Right cardiac atrium (tissue), 5 donors: Measurements from ENCODE around the gene RAPGEF4. TPM values are rescaled to one million over a fixed set of nuclear protein-coding genes. Genes with fewer than 3 reads are reported as not detected.

Experiments
- ATAC-seq, 2 donors: fragments of 200-7000 bp; cut with Tn5 transposase; one replicate each; pipeline versions ENCODE4 v1.8.0 to v1.9.1; 2020; ENCODE audit warnings: moderate library complexity in 2 of 2, mild to moderate bottlenecking in 1 of 2
- DNase-seq, 3 donors: peaks; one replicate each; pipeline ENCODE4 v3.0.0-alpha.2; 2020
- H3K27ac ChIP-seq: one replicate; pipeline ENCODE4 v1.5.1; 2013; ENCODE audit warnings: mild to moderate bottlenecking, low read length, control low read depth, moderate library complexity
- H3K27me3 ChIP-seq: one replicate; pipeline ENCODE4 v1.6.1; 2013; ENCODE audit not compliant: control insufficient read depth, insufficient read depth
- H3K4me1 ChIP-seq: one replicate; pipeline ENCODE4 v1.6.1; 2013; ENCODE audit warnings: low read length; ENCODE audit not compliant: control insufficient read depth, insufficient read depth
- H3K4me3 ChIP-seq: one replicate; pipeline ENCODE4 v1.5.1; 2013; ENCODE audit warnings: low read length, control low read depth
- H3K9me3 ChIP-seq: one replicate; pipeline ENCODE4 v1.6.1; 2013; ENCODE audit warnings: low read length; ENCODE audit not compliant: control insufficient read depth
- WGBS: extraction: QIAGEN DNeasy Blood & Tissue Kit; methylation state at CpG from one replicate; pipeline ENCODE4 v1.1.7; 2013; 5-methylcytosine and 5-hydroxymethylcytosine counted together
- intact Hi-C, 4 donors: fragments of 100-400 bp; cut with DNase I; formaldehyde crosslinking; loops; one replicate each; pipeline versions ENCODE4 v1.11.0 to v1.14.0; 2022 to 2023
- long read RNA-seq, 4 donors: library from polyadenylated mRNA; unstranded; transcript quantifications; one replicate each; pipeline ENCODE4 v2.0.0, GENCODE V29; 2020 to 2021
- polyA plus RNA-seq: library from polyadenylated mRNA; stranded (reverse); fragments of 200-250 nt; gene quantifications from one replicate; pipeline ENCODE4 v1.2.3, GENCODE V29; 2013
- total RNA-seq, 4 donors: library from RNA; stranded (reverse); fragmentation: NEBNext Ultra II Directional; extraction: Animal tissue kit (Norgen Biotek cat#: 25700); gene quantifications; one replicate each; pipeline ENCODE4 v1.2.1, GENCODE V29; 2021
- donor health status: healthy with polysubstance abuse.
- donor health status: DM: no; HTN: yes; CAD: no.
- donor health status: DM: no; HTN: no; CAD: no.
- donor health status: DM: no; HTN: yes; CAD: no; lungs with severe emphysema.
- donor health status: DM: yes; HTN: yes; CAD: no.

Gene RAPGEF4
- total RNA-seq = 10 to 100 TPM in 1 of 4 donors, 1 to 10 TPM in 3; 7.1 to 11.3 (median 9.1) TPM
- polyA plus RNA-seq = 5.9 TPM
- long read RNA-seq, donor 1, full-length matches to known transcripts = 4 of 9 reads
- long read RNA-seq, donor 1, partial matches to known transcripts = 3 of 9 reads
- long read RNA-seq, donor 1, other reads (novel, unspliced or antisense) = 2 of 9 reads
- long read RNA-seq, donor 2, full-length matches to known transcripts = 1 of 8 reads
- long read RNA-seq, donor 2, partial matches to known transcripts = 1 of 8 reads
- long read RNA-seq, donor 2, other reads (novel, unspliced or antisense) = 6 of 8 reads
- long read RNA-seq, donor 3, full-length matches to known transcripts = 8 of 15 reads
- long read RNA-seq, donor 3, partial matches to known transcripts = 5 of 15 reads
- long read RNA-seq, donor 3, other reads (novel, unspliced or antisense) = 2 of 15 reads
- long read RNA-seq, donor 4, full-length matches to known transcripts = 4 of 8 reads
- long read RNA-seq, donor 4, partial matches to known transcripts = 4 of 8 reads
- long read RNA-seq, donor 4, other reads (novel, unspliced or antisense) = 0 of 8 reads

DNA sequence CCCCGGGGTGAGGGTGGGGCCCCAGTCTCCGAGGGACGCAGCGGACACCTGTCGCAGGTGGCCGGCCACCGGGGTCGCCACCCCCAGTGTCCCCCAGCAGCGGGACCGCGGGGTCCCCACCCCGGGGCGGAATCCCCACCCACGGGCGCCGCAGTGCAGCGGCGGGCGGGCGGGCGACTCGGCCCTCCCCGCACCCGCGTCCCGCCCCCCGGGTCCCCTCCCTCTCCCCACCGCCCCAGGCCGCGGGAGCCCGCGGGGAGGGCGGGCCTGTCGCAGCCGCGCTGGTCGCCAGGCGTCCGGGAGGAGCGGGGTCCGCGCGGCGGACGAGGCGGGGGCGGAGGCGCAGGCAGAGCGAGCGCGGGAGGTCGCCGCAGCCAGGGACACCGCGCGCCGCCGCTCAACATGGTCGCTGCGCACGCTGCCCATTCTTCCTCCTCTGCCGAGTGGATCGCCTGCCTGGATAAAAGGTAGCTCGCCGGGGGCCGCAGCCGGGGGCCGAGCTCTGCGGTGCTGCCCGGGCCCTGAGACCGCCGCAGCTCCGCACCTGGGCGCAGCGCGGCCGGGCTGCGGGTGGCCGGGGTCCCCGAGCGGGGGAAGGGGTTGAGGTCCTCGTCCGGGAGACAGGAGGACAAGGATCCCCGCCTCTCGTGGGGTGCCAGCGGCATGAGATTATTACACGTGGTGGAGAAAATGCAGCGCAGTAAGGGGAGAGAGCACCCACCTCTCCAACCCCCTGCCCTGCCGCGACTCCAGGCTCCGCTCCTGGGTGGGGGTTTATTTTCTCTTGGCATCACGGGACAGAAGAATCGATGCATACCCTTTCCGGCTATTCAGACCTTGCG, at the start of gene RAPGEF4:
Gene RAPGEF4, plus strand, starts transcription at position 264 of the 842 bp plus-strand sequence. Its CDS starts 139 bp downstream, at position 403.
- no peaks in the 10 kb centered on the region for H3K9me3 ChIP-seq
- H3K27me3 ChIP-seq = no peaks in the 10 kb centered on the region
- no peaks in the 10 kb centered on the region for H3K4me1 ChIP-seq
- no peak within 1 kb of the TSS for H3K27ac ChIP-seq
- DNase-seq (peak in 2 of 3 donors; percentile 39 to 49), ATAC-seq (peak; percentile 40 to 56)
- H3K4me3 ChIP-seq = peak within 1 kb of the TSS; percentile 67
- under 1% methylated on average over 95 of the region's 95 CpGs for WGBS
- intact Hi-C loops = no loop called here

DNA sequence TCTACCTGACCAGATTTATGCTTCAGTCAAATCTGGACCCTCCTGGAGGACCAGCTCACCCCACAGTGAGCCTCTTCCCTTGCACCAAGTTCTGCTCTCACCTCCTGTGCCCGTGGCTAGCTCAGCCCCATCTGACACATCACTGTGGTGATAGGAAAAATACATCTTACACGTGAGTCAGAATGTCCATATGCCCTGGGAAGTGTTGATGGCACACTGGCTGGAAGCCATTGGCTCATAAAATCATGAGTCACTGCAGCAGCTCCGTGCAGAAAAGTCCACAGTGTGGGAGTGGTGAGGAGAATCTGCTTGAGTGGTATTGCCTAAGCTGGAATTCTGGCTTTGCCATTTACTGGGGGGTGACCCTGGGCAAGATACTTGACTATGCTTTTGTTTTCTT, 42.6 kb upstream of the RAPGEF4 start:
- H3K27ac ChIP-seq = no peak overlapping the region
- ATAC-seq (peak; percentile 94 to 95), DNase-seq (peak; percentile 68 to 79 (median 77))
- intact Hi-C loops = loop anchor here in 1 of 4 donors (10.0 kb wide), 1 partner anchor 78 kb away; no protein-coding TSS in a partner anchor
- WGBS = 9% methylated on average over 3 of the region's 3 CpGs
- H3K9me3 ChIP-seq = no peaks in the 10 kb centered on the region
- no peaks in the 10 kb centered on the region for H3K27me3 ChIP-seq
- no peak overlapping the region for H3K4me3 ChIP-seq
- H3K4me1 ChIP-seq = no peaks in the 10 kb centered on the region

DNA sequence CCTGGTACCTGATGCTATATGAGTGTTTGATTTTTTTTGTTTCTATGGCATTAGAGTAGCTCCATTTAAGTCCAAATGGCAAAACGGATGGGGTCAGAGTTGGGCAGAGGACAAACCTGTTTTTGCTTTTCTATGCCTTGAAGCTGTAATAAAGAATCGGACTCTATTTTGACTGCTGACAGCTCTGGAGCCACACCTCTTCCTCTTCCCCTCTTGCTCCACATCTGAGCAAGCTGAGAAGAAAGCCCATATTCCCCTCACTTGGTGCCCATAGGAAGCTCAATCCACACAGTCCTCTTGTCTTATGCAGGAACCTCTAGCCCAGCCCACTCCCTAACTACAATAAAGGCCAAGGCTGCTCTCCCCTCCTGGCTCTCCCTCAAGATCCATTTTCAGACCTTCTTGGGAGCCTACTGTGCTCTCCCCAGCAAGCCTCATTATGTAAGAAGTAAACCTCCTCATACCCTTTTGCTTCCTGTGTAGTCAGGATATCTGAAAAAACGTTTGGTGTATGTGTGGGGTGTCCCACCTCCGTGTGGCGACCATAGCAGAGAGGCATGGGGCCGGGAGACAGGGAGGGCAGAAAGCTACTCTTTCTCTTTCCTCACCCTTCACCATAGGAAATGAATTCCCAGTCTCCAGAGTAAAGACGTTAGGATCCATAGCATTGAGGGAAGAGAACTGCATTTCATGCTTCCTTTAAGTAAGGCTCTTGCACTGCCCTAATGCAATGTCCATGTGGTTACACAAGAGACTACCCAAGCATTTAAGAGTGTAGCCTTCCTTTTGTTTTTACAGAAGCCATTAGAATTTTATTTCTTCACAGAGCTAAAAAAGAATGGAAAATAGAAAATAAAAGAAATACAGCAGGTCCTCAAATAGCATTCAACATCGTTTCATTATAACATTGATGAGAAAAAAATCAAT, 41.9 kb upstream of the RAPGEF4 start:
- ATAC-seq (peak in 1 of 2 donors; percentile 35), DNase-seq (no peak)
- intact Hi-C loops = loop anchor here in 1 of 4 donors (10.0 kb wide), 1 partner anchor 79 kb away; no protein-coding TSS in a partner anchor
- Histone ChIP-seq H3K27ac (no peak overlapping the region), H3K9me3 (no peaks in the 10 kb centered on the region), H3K27me3 (no peaks in the 10 kb centered on the region), H3K4me1 (no peaks in the 10 kb centered on the region), H3K4me3 (no peak overlapping the region)
- 60% methylated on average over 8 of the region's 8 CpGs for WGBS

DNA sequence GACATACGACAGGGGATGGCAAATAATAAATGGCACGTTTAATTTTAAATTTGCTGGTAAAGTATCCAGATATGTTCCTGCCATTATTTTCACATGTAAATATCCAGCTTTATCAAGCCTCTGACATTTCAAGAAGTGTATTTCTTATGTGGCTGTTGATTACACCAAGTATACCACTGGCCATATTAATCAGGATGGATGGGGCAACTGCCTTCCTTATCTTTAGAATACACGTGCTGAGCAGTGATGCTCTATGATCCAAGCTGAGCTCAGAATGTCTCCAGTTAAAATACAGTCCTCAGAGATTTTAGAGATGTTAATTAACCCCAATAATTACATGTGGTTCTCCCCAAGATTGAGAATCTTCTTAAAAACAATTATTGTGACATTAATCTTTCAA, 38.3 kb upstream of the RAPGEF4 start:
- H3K27ac ChIP-seq = no peak overlapping the region
- H3K4me3 ChIP-seq = no peak overlapping the region
- no peaks in the 10 kb centered on the region for H3K4me1 ChIP-seq
- H3K27me3 ChIP-seq = no peaks in the 10 kb centered on the region
- ATAC-seq = no peak
- no peak for DNase-seq
- WGBS = 80% methylated on average over 3 of the region's 3 CpGs
- intact Hi-C loops = loop anchor here in 1 of 4 donors (10.0 kb wide), 1 partner anchor 82 kb away; no protein-coding TSS in a partner anchor
- H3K9me3 ChIP-seq = no peaks in the 10 kb centered on the region

DNA sequence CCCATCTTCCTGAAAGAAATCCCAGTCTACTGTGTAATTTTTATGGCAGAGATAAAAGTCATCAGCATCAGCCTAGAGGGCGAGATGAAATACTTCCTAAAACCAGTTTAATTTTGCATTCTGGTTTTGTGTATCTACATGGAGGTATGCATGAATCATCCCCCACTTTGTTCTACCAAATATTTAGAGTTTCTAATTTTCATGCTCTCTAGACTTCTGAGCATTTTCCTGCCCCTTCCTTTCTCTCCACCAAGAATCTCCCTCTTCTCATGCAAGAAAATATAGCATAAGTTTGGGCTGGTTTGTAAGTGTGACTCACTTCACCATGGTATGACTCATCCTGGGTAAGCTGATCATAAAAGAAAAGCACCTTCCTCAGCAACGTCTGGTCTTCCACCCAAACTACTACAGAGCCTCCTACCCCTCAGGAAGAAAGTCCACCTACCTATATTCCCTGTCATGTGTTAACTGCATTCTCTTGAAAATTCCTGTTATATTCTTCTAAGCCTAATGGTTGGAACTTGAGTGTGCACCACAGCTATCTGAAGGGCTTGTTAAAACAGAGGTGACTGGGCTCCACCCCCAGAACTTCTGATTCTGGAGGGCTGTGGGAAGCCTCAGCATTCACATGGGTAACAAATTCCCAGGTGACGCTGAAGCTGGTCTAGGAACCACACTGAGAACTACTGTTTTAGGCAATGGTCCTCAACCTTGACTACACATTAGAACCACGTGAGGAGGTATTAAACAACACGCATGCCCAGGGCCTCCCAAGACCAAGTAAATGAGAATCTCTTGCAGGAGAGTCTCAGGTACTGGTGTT, 37.4 kb upstream of the RAPGEF4 start:
- Histone ChIP-seq H3K4me1 (no peaks in the 10 kb centered on the region), H3K27me3 (no peaks in the 10 kb centered on the region), H3K9me3 (no peaks in the 10 kb centered on the region), H3K4me3 (no peak overlapping the region), H3K27ac (no peak overlapping the region)
- no peak for ATAC-seq
- intact Hi-C loops = loop anchor here in 1 of 4 donors (10.0 kb wide), 1 partner anchor 83 kb away; no protein-coding TSS in a partner anchor
- 78% methylated on average over 5 of the region's 5 CpGs for WGBS
- DNase-seq = no peak

DNA sequence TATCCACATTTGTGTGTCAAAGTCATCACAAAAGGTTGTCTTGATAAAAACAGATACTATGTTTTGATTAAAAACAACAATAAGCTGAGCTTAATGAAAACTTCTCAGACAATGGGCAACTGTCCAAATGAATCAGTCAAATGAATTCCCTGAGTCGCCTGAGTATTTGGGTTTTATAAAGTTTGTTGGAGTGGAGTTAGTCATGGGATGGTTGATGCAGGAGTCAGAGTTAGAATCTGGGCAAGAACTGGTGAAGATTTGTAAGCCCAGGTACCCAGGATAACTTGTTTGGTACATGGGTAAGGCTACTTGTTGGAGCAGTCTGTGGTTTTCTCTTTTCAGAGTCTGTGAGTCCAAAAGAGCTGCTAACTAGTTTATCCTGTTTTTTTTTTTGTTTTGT, 34.4 kb upstream of the RAPGEF4 start:
- intact Hi-C loops = no loop called here
- H3K27me3 ChIP-seq = no peaks in the 10 kb centered on the region
- no peaks in the 10 kb centered on the region for H3K4me1 ChIP-seq
- no peak for DNase-seq
- no peak overlapping the region for H3K4me3 ChIP-seq
- no peaks in the 10 kb centered on the region for H3K9me3 ChIP-seq
- no peak overlapping the region for H3K27ac ChIP-seq
- 64% methylated on average over 1 of the region's 1 CpG for WGBS
- ATAC-seq = no peak

DNA sequence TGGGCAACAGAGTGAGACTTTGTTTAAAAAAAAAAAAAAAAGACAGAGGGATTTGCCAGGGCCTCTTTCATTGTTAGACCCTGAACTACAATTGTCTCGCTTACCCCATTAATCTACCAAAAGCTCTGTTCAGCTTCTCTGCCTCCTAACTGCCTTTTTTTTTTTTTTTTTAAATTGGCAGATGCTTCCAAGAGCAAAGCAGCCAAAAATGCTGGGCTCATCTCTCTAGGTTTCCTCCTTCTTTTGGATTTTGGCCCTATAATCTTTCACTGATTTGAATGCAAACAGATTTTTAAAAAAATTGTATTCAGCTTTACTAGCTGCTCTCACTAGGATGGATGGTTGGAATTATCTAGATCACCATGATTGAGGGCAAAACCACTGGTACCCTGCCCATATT, 33.2 kb upstream of the RAPGEF4 start:
- Histone ChIP-seq H3K27me3 (no peaks in the 10 kb centered on the region), H3K9me3 (no peaks in the 10 kb centered on the region), H3K4me1 (no peaks in the 10 kb centered on the region), H3K4me3 (no peak overlapping the region), H3K27ac (no peak overlapping the region)
- no peak for ATAC-seq
- no peak for DNase-seq
- intact Hi-C loops = no loop called here
- 65% methylated on average over 1 of the region's 1 CpG for WGBS

DNA sequence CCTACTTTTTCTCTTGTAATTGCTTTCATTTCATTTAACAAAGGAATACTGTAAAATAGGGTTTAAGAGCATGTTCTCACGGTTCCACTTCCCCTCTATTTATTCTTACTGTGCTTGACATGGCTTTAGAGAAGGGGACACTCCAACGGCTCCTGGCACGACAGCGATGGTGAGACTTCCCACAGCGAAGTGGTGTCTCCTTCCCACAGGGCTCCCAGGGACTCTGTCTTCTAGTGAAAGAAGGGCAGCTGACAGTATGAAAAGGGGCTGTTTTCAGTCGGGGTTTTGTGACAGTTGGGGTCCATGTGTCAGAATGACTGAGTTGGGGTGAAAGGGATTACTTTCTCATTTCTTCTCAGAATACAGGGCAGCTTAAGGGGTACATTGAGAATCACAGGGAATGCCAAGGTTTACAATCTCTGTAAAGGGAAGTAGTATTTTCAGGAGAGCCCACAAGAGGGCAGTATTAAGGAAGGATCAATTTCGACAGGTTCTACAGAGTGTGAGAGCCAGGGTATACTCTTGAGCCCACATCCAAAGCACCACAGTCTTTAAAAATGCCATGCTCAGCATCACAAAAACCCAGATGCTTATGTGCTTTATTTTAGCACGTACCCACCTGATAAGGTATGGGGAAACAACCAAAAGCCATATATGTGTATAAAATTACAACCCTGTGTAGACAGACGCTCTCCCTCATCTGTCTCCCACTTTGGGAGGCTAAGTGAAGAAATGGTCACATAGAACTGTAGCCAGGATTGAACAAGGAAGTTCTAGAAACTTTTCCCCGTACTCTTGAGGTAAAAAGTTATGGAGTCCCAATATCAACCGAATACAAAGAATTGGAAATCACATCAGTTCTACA, 31.3 kb upstream of the RAPGEF4 start:
- intact Hi-C loops = no loop called here
- ATAC-seq (peak in 1 of 2 donors; percentile 45), DNase-seq (no peak)
- WGBS = 71% methylated on average over 11 of the region's 11 CpGs
- Histone ChIP-seq H3K27me3 (no peaks in the 10 kb centered on the region), H3K27ac (no peak overlapping the region), H3K4me3 (no peak overlapping the region), H3K9me3 (no peaks in the 10 kb centered on the region), H3K4me1 (no peaks in the 10 kb centered on the region)

DNA sequence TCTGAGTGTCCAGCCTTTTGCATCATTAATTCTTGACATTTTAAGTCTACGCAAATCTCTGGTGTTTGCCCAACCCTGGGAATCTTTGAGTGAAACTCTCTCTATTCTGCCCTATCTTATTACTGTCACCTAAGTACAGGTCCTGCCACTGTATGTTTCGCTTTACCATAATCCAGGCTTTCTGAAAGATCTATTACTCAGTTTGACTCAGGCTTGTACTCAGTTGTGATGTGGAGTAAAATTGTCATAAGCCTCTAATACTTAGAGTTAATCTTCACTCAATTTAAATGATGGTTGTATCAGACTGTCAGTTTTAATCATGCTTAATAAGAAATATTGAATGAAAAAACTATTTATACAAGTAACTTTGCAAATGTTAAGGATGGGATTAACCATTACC, 30.3 kb upstream of the RAPGEF4 start:
- no peaks in the 10 kb centered on the region for H3K27me3 ChIP-seq
- H3K4me3 ChIP-seq = no peak overlapping the region
- intact Hi-C loops = no loop called here
- ATAC-seq (no peak), DNase-seq (no peak)
- no peaks in the 10 kb centered on the region for H3K4me1 ChIP-seq
- H3K27ac ChIP-seq = no peak overlapping the region
- 97% methylated on average over 2 of the region's 2 CpGs for WGBS
- H3K9me3 ChIP-seq = no peaks in the 10 kb centered on the region
